IMR-90 (cell line): ENCODE measurements around the gene UBE2K. TPM values are rescaled to one million over a fixed set of nuclear protein-coding genes. Genes with fewer than 3 reads are reported as not detected.

Source experiments
- ATAC-seq: fragments of 200-7000 bp; cut with Tn5 transposase; 2 replicates; pipeline ENCODE4 v1.9.1; 2020; ENCODE audit warnings: low read depth, mild to moderate bottlenecking, moderate library complexity
- BruUV-seq: library from RNA; stranded (reverse); fragments of 400-500 nt; replicated peaks from 2 replicates; lab custom pipeline; 2021; lab: Mats Ljungman, UMichigan
- CTCF ChIA-PET: fragments of 300-600 bp; formaldehyde crosslinking; extraction: SDS; loops from one replicate; lab custom pipeline; 2021; ENCODE audit warnings: antibody characterized with exemption; lab: Yijun Ruan, JAX
- POLR2A ChIA-PET: fragments of 300-600 bp; sonication (Branson Sonifier 250); formaldehyde crosslinking; loops from one replicate; lab custom pipeline; 2022; ENCODE audit warnings: antibody characterized with exemption; ENCODE audit not compliant: unreplicated experiment; lab: Charles Lee
- DNase-seq: peaks from one replicate; pipeline ENCODE4 v3.0.0; 2013
- H2AFZ ChIP-seq: replicated peaks from 2 replicates; pipeline ENCODE3; 2013; ENCODE audit warnings: low read length, mild to moderate bottlenecking; ENCODE audit not compliant: poor library complexity
- H2AK5ac ChIP-seq: 2 replicates; pipeline ENCODE4 v1.6.1; 2013; ENCODE audit warnings: low read depth, low read length, inconsistent platforms
- H2AK9ac ChIP-seq: replicated peaks from 2 replicates; pipeline ENCODE3; 2013; ENCODE audit warnings: mild to moderate bottlenecking, low read depth, low read length, moderate library complexity; ENCODE audit not compliant: poor library complexity
- H2BK120ac ChIP-seq: 2 replicates; pipeline ENCODE4 v1.6.1; 2013; ENCODE audit warnings: low read depth, low read length, inconsistent platforms
- H2BK15ac ChIP-seq: 3 replicates; pipeline ENCODE4 v1.6.1; 2013; ENCODE audit warnings: low read depth, low read length, inconsistent platforms
- H2BK20ac ChIP-seq: 2 replicates; pipeline ENCODE4 v1.6.1; 2013; ENCODE audit warnings: low read depth, mild to moderate bottlenecking, inconsistent platforms, low read length, moderate library complexity
- H2BK5ac ChIP-seq: 2 replicates; pipeline ENCODE4 v1.6.1; 2013; ENCODE audit warnings: mild to moderate bottlenecking, low read depth, low read length, inconsistent platforms; ENCODE audit not compliant: poor library complexity, severe bottlenecking
- H3K14ac ChIP-seq: replicated peaks from 2 replicates; pipeline ENCODE4 v1.6.1; 2013; ENCODE audit warnings: low read depth, low read length, inconsistent platforms
- H3K18ac ChIP-seq: 2 replicates; pipeline ENCODE4 v1.6.1; 2013; ENCODE audit warnings: low read depth, low read length, control low read depth
- H3K23ac ChIP-seq: 2 replicates; pipeline ENCODE4 v1.6.1; 2013; ENCODE audit warnings: low read depth, low read length, inconsistent platforms
- H3K27ac ChIP-seq: 2 replicates; pipeline ENCODE4 v1.5.1; 2013; ENCODE audit warnings: mild to moderate bottlenecking, control low read depth, low read length; ENCODE audit not compliant: insufficient read depth
- H3K27me3 ChIP-seq: 2 replicates; pipeline ENCODE4 v1.6.1; 2013; ENCODE audit warnings: low read length; ENCODE audit not compliant: control insufficient read depth, insufficient read depth
- H3K36me3 ChIP-seq: 2 replicates; pipeline ENCODE4 v1.6.1; 2013; ENCODE audit warnings: low read length, mixed read lengths; ENCODE audit not compliant: control insufficient read depth, insufficient read depth
- H3K4ac ChIP-seq: 2 replicates; pipeline ENCODE4 v1.6.1; 2013; ENCODE audit warnings: low read depth, low read length, inconsistent platforms
- H3K4me1 ChIP-seq: 2 replicates; pipeline ENCODE4 v1.6.1; 2013; ENCODE audit warnings: low read length, mixed read lengths; ENCODE audit not compliant: control insufficient read depth, insufficient read depth
- H3K4me2 ChIP-seq: 2 replicates; pipeline ENCODE4 v1.6.1; 2013; ENCODE audit warnings: low read depth, mild to moderate bottlenecking, control low read depth, low read length, moderate library complexity
- H3K4me3 ChIP-seq: 2 replicates; pipeline ENCODE4 v1.5.1; 2013; ENCODE audit warnings: low read depth, mild to moderate bottlenecking, control low read depth, low read length, moderate library complexity; ENCODE audit not compliant: insufficient read depth
- H3K56ac ChIP-seq: 2 replicates; pipeline ENCODE4 v1.6.1; 2013; ENCODE audit warnings: low read length, inconsistent platforms; ENCODE audit not compliant: insufficient read depth; ENCODE audit errors: extremely low read depth
- H3K79me1 ChIP-seq, 2 experiments: 2 replicates each; pipeline ENCODE4 v1.6.1; 2013; ENCODE audit warnings: low read length in 2 of 2, inconsistent platforms in 1 of 2, low read depth in 1 of 2
- H3K9ac ChIP-seq: 2 replicates; pipeline ENCODE4 v1.6.1; 2013; ENCODE audit warnings: low read depth, low read length, control low read depth
- H3K9me1 ChIP-seq: 2 replicates; pipeline ENCODE4 v1.6.1; 2013; ENCODE audit warnings: low read length, inconsistent platforms; ENCODE audit not compliant: insufficient read depth
- H3K9me3 ChIP-seq: 2 replicates; pipeline ENCODE4 v1.6.1; 2013; ENCODE audit warnings: low read length; ENCODE audit not compliant: control insufficient read depth, insufficient read depth
- H4K20me1 ChIP-seq: 2 replicates; pipeline ENCODE4 v1.6.1; 2013; ENCODE audit warnings: low read length, inconsistent platforms; ENCODE audit not compliant: insufficient read depth
- H4K5ac ChIP-seq: 2 replicates; pipeline ENCODE4 v1.6.1; 2013; ENCODE audit warnings: mild to moderate bottlenecking, low read depth, low read length, control low read depth
- H4K8ac ChIP-seq, 2 experiments: 2 replicates each; pipeline ENCODE4 v1.6.1; 2013; ENCODE audit warnings: low read depth in 2 of 2, low read length in 2 of 2, control low read depth in 1 of 2, inconsistent platforms in 1 of 2
- H4K91ac ChIP-seq: 2 replicates; pipeline ENCODE4 v1.6.1; 2013; ENCODE audit warnings: low read depth, low read length, inconsistent platforms; ENCODE audit not compliant: insufficient read depth
- CEBPB ChIP-seq: IDR thresholded peaks from 2 replicates; pipeline ENCODE4 v1.6.1; 2012; ENCODE audit warnings: low read depth, low read length, improper control_type of control experiment
- CHD1 ChIP-seq: IDR thresholded peaks from 2 replicates; pipeline ENCODE4 v1.6.1; 2012; ENCODE audit warnings: low read depth, low read length, improper control_type of control experiment
- FOS ChIP-seq: fragments of 150-350 bp; IDR thresholded peaks from 2 replicates; pipeline ENCODE4 v1.6.1; 2016; ENCODE audit warnings: low read depth, low read length
- MAFK ChIP-seq: IDR thresholded peaks from 2 replicates; pipeline ENCODE4 v1.6.1; 2012; ENCODE audit warnings: low read depth, low read length, improper control_type of control experiment
- MAZ ChIP-seq: IDR thresholded peaks from 2 replicates; pipeline ENCODE4 v1.6.1; 2012; ENCODE audit warnings: low read depth, mild to moderate bottlenecking, low read length, improper control_type of control experiment, moderate library complexity, borderline replicate concordance
- MXI1 ChIP-seq: IDR thresholded peaks from 2 replicates; pipeline ENCODE4 v1.6.1; 2012; ENCODE audit warnings: low read depth, mild to moderate bottlenecking, low read length, moderate library complexity, borderline replicate concordance
- NFE2L2 ChIP-seq: fragments of 150-350 bp; IDR thresholded peaks from 2 replicates; pipeline ENCODE4 v1.6.1; 2016; ENCODE audit warnings: low read depth, mild to moderate bottlenecking, low read length
- POLR2A ChIP-seq: IDR thresholded peaks from 2 replicates; pipeline ENCODE4 v1.6.1; 2012; ENCODE audit warnings: mild to moderate bottlenecking, low read depth, low read length
- RAD21 ChIP-seq: IDR thresholded peaks from 2 replicates; pipeline ENCODE4 v1.6.1; 2012; ENCODE audit warnings: low read length, improper control_type of control experiment
- RCOR1 ChIP-seq: IDR thresholded peaks from 2 replicates; pipeline ENCODE4 v1.6.1; 2012; ENCODE audit warnings: mild to moderate bottlenecking, low read length, improper control_type of control experiment; ENCODE audit not compliant: insufficient replicate concordance
- RFX5 ChIP-seq: IDR thresholded peaks from 2 replicates; pipeline ENCODE4 v1.8.0; 2012; ENCODE audit warnings: low read depth, mild to moderate bottlenecking, low read length, moderate library complexity
- SMC3 ChIP-seq: fragments of 150-350 bp; IDR thresholded peaks from 2 replicates; pipeline ENCODE4 v1.6.1; 2016; ENCODE audit warnings: low read depth, mild to moderate bottlenecking, antibody characterized with exemption, low read length, moderate library complexity
- WGBS, 2 experiments: methylation state at CpG; one replicate each; pipeline versions ENCODE4 v1.1.5 to v1.1.7; 2013; ENCODE audit warnings: missing lambda C conversion rate in 2 of 2; ENCODE audit not compliant: insufficient read length in 1 of 2; ENCODE audit errors: extremely low coverage in 2 of 2; 5-methylcytosine and 5-hydroxymethylcytosine counted together
- dilution Hi-C: fragments of 300-500 bp; cut with HindIII; formaldehyde crosslinking; loops from one replicate; pipeline ENCODE4 v1.14.3; 2018; ENCODE audit warnings: low sequenced_read_pairs; ENCODE audit not compliant: unreplicated experiment
- in situ Hi-C: fragments of 300-500 bp; cut with MboI; formaldehyde crosslinking; loops from 3 replicates; pipeline ENCODE4 v1.14.3; 2019; ENCODE audit warnings: low sequenced_read_pairs, inconsistent platforms, mixed read lengths
- intact Hi-C: fragments of 100-400 bp; cut with micrococcal nuclease; formaldehyde crosslinking; loops from 2 replicates; pipeline ENCODE4 v1.10.0; 2022
- polyA plus RNA-seq, 3 experiments: library from polyadenylated mRNA; depleted of rRNA; stranded (reverse); fragments of >200 nt; gene quantifications; 2 replicates each; pipeline ENCODE4 v1.2.3, GENCODE V29; 2012; ENCODE audit warnings: low replicate concordance in 1 of 3
- total RNA-seq: library from RNA; depleted of rRNA; stranded (reverse); fragments of >200 nt; gene quantifications from 2 replicates; pipeline ENCODE4 v1.2.3, GENCODE V29; 2012
- TF ChIP-seq, protein P1 (sequence below): fragments of 150-350 bp; IDR thresholded peaks from 2 replicates; pipeline ENCODE4 v1.6.1; 2017; ENCODE audit warnings: mild to moderate bottlenecking, antibody characterized with exemption, low read length, low read depth
- TF ChIP-seq, protein P2 (sequence below): conservative IDR thresholded peaks from 2 replicates; pipeline ENCODE4 v1.5.1; 2012; ENCODE audit warnings: mild to moderate bottlenecking, low read depth, low read length, improper control_type of control experiment
- TF ChIP-seq, protein P3 (sequence below): fragments of 150-350 bp; IDR thresholded peaks from 2 replicates; pipeline ENCODE4 v1.6.1; 2016; ENCODE audit warnings: low read depth, mild to moderate bottlenecking, low read length, moderate library complexity, borderline replicate concordance

UBE2K gene
- total and polyA plus RNA-seq, 2 of the 4 experiments (the other 2 are of a cell fraction): 17.7 to 44.8 TPM

DNA sequence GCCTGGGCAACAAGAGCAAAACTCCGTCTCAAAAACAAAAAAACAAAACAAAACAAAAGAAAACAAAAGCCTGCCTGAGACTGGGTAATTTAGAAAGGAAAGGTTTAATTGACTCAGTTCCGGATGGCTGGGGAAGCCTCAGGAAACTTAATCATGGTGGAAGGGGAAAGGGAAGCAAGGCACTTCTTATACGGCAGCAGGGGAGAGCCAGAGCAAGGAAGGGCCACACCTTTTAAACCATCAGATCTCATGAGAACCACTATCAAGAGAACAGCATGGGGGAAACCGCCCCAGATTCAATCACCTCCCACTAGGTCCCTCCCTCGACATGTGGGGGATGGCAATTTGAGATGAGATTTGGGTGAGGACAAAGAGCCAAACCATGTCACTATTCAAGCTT lies 122.2 kb downstream of the UBE2K start:
- H3K4me2 ChIP-seq: no peak overlapping the region
- no peak overlapping the region for H2BK5ac ChIP-seq
- H3K4me1 ChIP-seq: no peaks in the 10 kb centered on the region
- DNase-seq (no peak), ATAC-seq (no peak)
- ChIA-PET CTCF (no interaction called here), POLR2A (no interaction called here)
- intact Hi-C loops: no loop called here
- no peaks in the 10 kb centered on the region; the same call in none of the 2 replicates for H4K20me1 ChIP-seq
- no peak for TF ChIP-seq CEBPB
- no peak for TF ChIP-seq MXI1
- TF ChIP-seq MAFK: no peak
- no peak for TF ChIP-seq CHD1
- no peak for TF ChIP-seq RCOR1
- no peak for TF ChIP-seq RFX5
- no peak for TF ChIP-seq SMC3
- TF ChIP-seq POLR2A: no peak
- no peak for TF ChIP-seq FOS
- TF ChIP-seq, protein P1, sequence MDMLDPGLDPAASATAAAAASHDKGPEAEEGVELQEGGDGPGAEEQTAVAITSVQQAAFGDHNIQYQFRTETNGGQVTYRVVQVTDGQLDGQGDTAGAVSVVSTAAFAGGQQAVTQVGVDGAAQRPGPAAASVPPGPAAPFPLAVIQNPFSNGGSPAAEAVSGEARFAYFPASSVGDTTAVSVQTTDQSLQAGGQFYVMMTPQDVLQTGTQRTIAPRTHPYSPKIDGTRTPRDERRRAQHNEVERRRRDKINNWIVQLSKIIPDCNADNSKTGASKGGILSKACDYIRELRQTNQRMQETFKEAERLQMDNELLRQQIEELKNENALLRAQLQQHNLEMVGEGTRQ: no peak
- no peak for TF ChIP-seq NFE2L2
- TF ChIP-seq, protein P2, sequence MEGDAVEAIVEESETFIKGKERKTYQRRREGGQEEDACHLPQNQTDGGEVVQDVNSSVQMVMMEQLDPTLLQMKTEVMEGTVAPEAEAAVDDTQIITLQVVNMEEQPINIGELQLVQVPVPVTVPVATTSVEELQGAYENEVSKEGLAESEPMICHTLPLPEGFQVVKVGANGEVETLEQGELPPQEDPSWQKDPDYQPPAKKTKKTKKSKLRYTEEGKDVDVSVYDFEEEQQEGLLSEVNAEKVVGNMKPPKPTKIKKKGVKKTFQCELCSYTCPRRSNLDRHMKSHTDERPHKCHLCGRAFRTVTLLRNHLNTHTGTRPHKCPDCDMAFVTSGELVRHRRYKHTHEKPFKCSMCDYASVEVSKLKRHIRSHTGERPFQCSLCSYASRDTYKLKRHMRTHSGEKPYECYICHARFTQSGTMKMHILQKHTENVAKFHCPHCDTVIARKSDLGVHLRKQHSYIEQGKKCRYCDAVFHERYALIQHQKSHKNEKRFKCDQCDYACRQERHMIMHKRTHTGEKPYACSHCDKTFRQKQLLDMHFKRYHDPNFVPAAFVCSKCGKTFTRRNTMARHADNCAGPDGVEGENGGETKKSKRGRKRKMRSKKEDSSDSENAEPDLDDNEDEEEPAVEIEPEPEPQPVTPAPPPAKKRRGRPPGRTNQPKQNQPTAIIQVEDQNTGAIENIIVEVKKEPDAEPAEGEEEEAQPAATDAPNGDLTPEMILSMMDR: no peak
- TF ChIP-seq, protein P3, sequence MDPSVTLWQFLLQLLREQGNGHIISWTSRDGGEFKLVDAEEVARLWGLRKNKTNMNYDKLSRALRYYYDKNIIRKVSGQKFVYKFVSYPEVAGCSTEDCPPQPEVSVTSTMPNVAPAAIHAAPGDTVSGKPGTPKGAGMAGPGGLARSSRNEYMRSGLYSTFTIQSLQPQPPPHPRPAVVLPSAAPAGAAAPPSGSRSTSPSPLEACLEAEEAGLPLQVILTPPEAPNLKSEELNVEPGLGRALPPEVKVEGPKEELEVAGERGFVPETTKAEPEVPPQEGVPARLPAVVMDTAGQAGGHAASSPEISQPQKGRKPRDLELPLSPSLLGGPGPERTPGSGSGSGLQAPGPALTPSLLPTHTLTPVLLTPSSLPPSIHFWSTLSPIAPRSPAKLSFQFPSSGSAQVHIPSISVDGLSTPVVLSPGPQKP: no peak
- no peak for TF ChIP-seq MAZ
- no peak for TF ChIP-seq RAD21
- no peak overlapping the region for H2BK15ac ChIP-seq
- no peak overlapping the region for H4K8ac ChIP-seq
- H3K36me3 ChIP-seq: no peaks in the 10 kb centered on the region; the same call in 1 of the 2 replicates
- no peak overlapping the region for H3K4me3 ChIP-seq
- no TSS peak for BruUV-seq
- no peak overlapping the region for H3K14ac ChIP-seq
- no peak overlapping the region for H3K4ac ChIP-seq
- no peak overlapping the region for H3K56ac ChIP-seq
- H2AK5ac ChIP-seq: no peak overlapping the region
- peaks cover 2% of the 10 kb centered on the region; the same call in 1 of the 2 replicates for H3K9me1 ChIP-seq
- H3K27ac ChIP-seq: no peak overlapping the region
- no peaks in the 10 kb centered on the region for H3K27me3 ChIP-seq
- dilution Hi-C loops: no loop called here
- H4K91ac ChIP-seq: no peak overlapping the region
- in situ Hi-C loops: no loop called here
- no peak overlapping the region for H3K9ac ChIP-seq
- H2AFZ ChIP-seq: no peak overlapping the region
- no peak overlapping the region for H3K18ac ChIP-seq
- no peak overlapping the region for H3K23ac ChIP-seq
- H2AK9ac ChIP-seq: no peak overlapping the region
- no CpG with 5 or more reads among the region's 5 CpGs for WGBS, 2 experiments
- no peaks in the 10 kb centered on the region for H3K9me3 ChIP-seq
- no peak overlapping the region for H2BK20ac ChIP-seq
- no peaks in the 10 kb centered on the region for H3K79me1 ChIP-seq
- H2BK120ac ChIP-seq: no peak overlapping the region
- H4K5ac ChIP-seq: no peak overlapping the region
